ENCODE results near the gene NKPD1.

DNA sequence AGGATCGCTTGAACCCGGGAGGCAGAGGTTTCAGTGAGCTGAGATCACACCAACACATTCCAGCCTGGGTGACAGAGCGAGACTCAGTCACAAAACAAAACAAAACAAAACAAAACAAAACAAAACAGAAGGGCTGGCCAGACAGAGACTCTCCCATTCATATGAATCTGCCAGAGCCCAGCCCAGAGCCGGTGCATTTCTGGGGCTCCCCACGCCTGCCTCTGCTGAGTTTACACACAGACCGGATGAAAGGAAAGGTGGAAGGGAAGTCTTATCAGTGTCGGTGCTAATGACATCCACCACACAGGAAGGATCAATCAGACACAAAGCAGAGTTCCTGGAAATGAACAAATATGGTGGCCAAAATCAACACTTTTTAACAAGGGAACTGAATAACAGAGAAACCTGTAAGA is 10.4 kb upstream of the NKPD1 start:
- TF ChIP-seq, protein P1, sequence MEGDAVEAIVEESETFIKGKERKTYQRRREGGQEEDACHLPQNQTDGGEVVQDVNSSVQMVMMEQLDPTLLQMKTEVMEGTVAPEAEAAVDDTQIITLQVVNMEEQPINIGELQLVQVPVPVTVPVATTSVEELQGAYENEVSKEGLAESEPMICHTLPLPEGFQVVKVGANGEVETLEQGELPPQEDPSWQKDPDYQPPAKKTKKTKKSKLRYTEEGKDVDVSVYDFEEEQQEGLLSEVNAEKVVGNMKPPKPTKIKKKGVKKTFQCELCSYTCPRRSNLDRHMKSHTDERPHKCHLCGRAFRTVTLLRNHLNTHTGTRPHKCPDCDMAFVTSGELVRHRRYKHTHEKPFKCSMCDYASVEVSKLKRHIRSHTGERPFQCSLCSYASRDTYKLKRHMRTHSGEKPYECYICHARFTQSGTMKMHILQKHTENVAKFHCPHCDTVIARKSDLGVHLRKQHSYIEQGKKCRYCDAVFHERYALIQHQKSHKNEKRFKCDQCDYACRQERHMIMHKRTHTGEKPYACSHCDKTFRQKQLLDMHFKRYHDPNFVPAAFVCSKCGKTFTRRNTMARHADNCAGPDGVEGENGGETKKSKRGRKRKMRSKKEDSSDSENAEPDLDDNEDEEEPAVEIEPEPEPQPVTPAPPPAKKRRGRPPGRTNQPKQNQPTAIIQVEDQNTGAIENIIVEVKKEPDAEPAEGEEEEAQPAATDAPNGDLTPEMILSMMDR (IDR thresholded peaks at IDR 0.05 in 8 of 11, conservative IDR thresholded peaks at IDR 0.05 in 3 of 11), result no peak
- TF ChIP-seq POLR2AphosphoS5 (IDR thresholded peaks at IDR 0.05), result peak in 2 of 3 donors; percentile 24 to 68
- no peak for TF ChIP-seq POLR2A (IDR thresholded peaks at IDR 0.05)

All from spleen (tissue), 7 donors.